ENCODE data around the gene ECHS1.
"Not testable (repeated sequence)": the region's sequence is repeated elsewhere in the genome, so short reads cannot be mapped to it uniquely, and the experiment has no call there.

ECHS1 gene

DNA sequence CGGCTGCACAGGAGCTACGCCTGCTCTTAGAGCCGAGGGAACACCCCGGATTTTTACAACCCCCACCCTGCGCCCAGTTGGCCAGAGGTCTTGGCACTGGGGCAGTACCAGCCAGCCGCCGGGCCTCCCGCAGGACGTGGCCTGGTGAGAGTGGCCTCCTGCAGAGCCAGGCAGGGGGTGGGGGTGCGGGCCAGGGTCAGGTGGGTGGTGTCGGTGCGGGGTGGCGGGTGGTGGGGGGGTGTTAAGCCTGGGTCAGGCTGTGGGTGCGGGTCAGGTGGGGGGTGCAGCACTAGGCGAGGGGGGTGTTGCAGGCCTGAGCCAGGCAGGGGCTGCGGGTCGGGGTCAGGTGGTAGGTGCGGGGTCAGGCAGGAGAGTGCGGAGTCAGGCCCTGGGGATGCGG, 647 bp downstream of the ECHS1 start:
- Histone ChIP-seq H4K20me1 (ENCODE audit: insufficient read depth, low read length) (no peaks in the 10 kb centered on the region), H3K9ac (ENCODE audit: low read length) (peak overlapping the region; percentile 37; the same call in 1 of the 2 replicates), H3K79me2 (ENCODE audit: insufficient read depth, low read length) (no peaks in the 10 kb centered on the region), H3K4me1 (ENCODE audit: insufficient read depth, low read length, severe bottlenecking) (peaks cover 16% of the 10 kb centered on the region), H3K9me3 (ENCODE audit: low read length) (no peaks in the 10 kb centered on the region), H3K27me3 (ENCODE audit: insufficient read depth, low read length) (no peaks in the 10 kb centered on the region), H3K27ac (ENCODE audit: low read depth, low read length, poor library complexity, severe bottlenecking) (no peak overlapping the region), H3K9me2 (ENCODE audit: low read depth, low read length) (no peaks in the 10 kb centered on the region), H3K36me3 (ENCODE audit: insufficient read depth, low read length) (peaks cover 12% of the 10 kb centered on the region), H3F3A (ENCODE audit: insufficient read depth, low read length) (no peaks in the 10 kb centered on the region), H3K4me3 (ENCODE audit: low read depth, low read length, poor library complexity, severe bottlenecking) (peak overlapping the region; percentile 82), H2AFZ (ENCODE audit: low read length) (no peak overlapping the region), H3K4me2 (ENCODE audit: low read length) (peak overlapping the region; percentile 58)
- TF ChIP-seq EZH2 (IDR thresholded peaks at IDR 0.05; ENCODE audit: borderline replicate concordance, low read length), result no peak
- TF ChIP-seq, protein P1, sequence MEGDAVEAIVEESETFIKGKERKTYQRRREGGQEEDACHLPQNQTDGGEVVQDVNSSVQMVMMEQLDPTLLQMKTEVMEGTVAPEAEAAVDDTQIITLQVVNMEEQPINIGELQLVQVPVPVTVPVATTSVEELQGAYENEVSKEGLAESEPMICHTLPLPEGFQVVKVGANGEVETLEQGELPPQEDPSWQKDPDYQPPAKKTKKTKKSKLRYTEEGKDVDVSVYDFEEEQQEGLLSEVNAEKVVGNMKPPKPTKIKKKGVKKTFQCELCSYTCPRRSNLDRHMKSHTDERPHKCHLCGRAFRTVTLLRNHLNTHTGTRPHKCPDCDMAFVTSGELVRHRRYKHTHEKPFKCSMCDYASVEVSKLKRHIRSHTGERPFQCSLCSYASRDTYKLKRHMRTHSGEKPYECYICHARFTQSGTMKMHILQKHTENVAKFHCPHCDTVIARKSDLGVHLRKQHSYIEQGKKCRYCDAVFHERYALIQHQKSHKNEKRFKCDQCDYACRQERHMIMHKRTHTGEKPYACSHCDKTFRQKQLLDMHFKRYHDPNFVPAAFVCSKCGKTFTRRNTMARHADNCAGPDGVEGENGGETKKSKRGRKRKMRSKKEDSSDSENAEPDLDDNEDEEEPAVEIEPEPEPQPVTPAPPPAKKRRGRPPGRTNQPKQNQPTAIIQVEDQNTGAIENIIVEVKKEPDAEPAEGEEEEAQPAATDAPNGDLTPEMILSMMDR (IDR thresholded peaks at IDR 0.05; ENCODE audit: low read length), result no peak

- peaks cover 16% of the 10 kb centered on the region for H3K4me1 ChIP-seq (ENCODE audit: insufficient read depth, low read length, severe bottlenecking)
- TF ChIP-seq, protein P1 (IDR thresholded peaks at IDR 0.05; ENCODE audit: low read length), result no peak
- TF ChIP-seq EZH2 (IDR thresholded peaks at IDR 0.05; ENCODE audit: borderline replicate concordance, low read length), result no peak
- no peak overlapping the region for H3K27ac ChIP-seq (ENCODE audit: low read depth, low read length, poor library complexity, severe bottlenecking)
- no peak overlapping the region for H3K9ac ChIP-seq (ENCODE audit: low read length)
- no peak overlapping the region for H3K4me2 ChIP-seq (ENCODE audit: low read length)
- H3K36me3 ChIP-seq (ENCODE audit: insufficient read depth, low read length), result peaks cover 27% of the 10 kb centered on the region
- H3K4me3 ChIP-seq (ENCODE audit: low read depth, low read length, poor library complexity, severe bottlenecking), result no peak overlapping the region
- no peak overlapping the region for H2AFZ ChIP-seq (ENCODE audit: low read length)
- no peaks in the 10 kb centered on the region for H4K20me1 ChIP-seq (ENCODE audit: insufficient read depth, low read length)
- no peaks in the 10 kb centered on the region for H3K9me2 ChIP-seq (ENCODE audit: low read depth, low read length)
- H3K9me3 ChIP-seq (ENCODE audit: low read length), result no peaks in the 10 kb centered on the region
- H3K79me2 ChIP-seq (ENCODE audit: insufficient read depth, low read length), result no peaks in the 10 kb centered on the region
- H3K27me3 ChIP-seq (ENCODE audit: insufficient read depth, low read length), result no peaks in the 10 kb centered on the region
- H3F3A ChIP-seq (ENCODE audit: insufficient read depth, low read length), result no peaks in the 10 kb centered on the region
These were observed 2.9 kb downstream of the ECHS1 start for GRCh38 chr10:133370030-133370786.

DNA sequence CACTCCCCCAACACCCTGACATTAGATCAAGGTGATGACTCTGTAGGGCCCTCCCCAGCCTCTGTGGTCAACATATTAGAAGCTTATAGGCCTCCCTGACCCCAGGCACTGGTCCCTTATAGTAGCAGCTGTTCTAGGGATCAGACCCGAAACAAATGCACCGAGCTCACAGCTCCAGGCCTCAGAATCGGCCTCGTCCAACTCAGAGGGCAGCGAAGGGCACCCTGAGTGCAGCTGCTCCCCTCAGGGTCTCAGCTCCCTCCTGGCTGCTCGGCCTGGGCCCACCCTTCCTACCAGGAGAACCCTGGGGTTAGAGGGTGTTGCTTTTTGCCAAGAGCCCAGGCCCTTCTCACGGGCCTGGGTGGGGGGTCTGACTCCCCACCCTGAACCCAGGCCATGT, 5.0 kb downstream of the ECHS1 start:
- Histone ChIP-seq H3K9me2 (ENCODE audit: low read depth, low read length) (no peaks in the 10 kb centered on the region), H3K36me3 (ENCODE audit: insufficient read depth, low read length) (peaks cover 32% of the 10 kb centered on the region), H3K79me2 (ENCODE audit: insufficient read depth, low read length) (no peaks in the 10 kb centered on the region), H3K9me3 (ENCODE audit: low read length) (no peaks in the 10 kb centered on the region), H3K4me2 (ENCODE audit: low read length) (no peak overlapping the region), H3K27me3 (ENCODE audit: insufficient read depth, low read length) (no peaks in the 10 kb centered on the region), H2AFZ (ENCODE audit: low read length) (no peak overlapping the region), H3K4me1 (ENCODE audit: insufficient read depth, low read length, severe bottlenecking) (peaks cover 10% of the 10 kb centered on the region), H3K4me3 (ENCODE audit: low read depth, low read length, poor library complexity, severe bottlenecking) (no peak overlapping the region), H3F3A (ENCODE audit: insufficient read depth, low read length) (no peaks in the 10 kb centered on the region), H3K9ac (ENCODE audit: low read length) (no peak overlapping the region), H3K27ac (ENCODE audit: low read depth, low read length, poor library complexity, severe bottlenecking) (no peak overlapping the region), H4K20me1 (ENCODE audit: insufficient read depth, low read length) (no peaks in the 10 kb centered on the region)
- TF ChIP-seq, protein P1 (IDR thresholded peaks at IDR 0.05; ENCODE audit: low read length), result no peak
- no peak for TF ChIP-seq EZH2 (IDR thresholded peaks at IDR 0.05; ENCODE audit: borderline replicate concordance, low read length)

DNA sequence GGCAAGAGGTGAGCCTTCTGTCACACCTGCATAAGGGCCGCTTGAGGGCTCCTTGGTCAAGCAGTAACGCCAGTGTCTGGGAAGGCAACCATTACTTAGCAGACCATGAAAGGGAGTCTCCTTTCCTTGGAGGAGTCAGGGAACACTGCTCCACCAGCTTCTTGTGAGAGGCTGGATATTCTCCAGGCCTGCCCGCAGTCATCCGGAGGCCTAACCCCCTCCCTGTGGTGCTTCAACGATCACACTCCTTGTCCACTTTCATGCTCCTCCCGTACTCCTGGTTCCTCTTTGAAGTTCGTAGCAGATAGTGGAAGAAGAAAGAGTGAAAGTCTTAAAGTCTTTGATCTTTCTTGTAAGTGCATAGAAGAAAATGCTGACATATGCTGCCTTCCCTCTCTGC, 5.7 kb downstream of the ECHS1 start:
- not testable (repeated sequence) for H3K4me1 ChIP-seq (ENCODE audit: insufficient read depth, low read length, severe bottlenecking); H3K9ac ChIP-seq (ENCODE audit: low read length); H3K4me3 ChIP-seq (ENCODE audit: low read depth, low read length, poor library complexity, severe bottlenecking); H3K9me3 ChIP-seq (ENCODE audit: low read length); H3K27me3 ChIP-seq (ENCODE audit: insufficient read depth, low read length); H2AFZ ChIP-seq (ENCODE audit: low read length); H3K4me2 ChIP-seq (ENCODE audit: low read length); H3K9me2 ChIP-seq (ENCODE audit: low read depth, low read length); H3K79me2 ChIP-seq (ENCODE audit: insufficient read depth, low read length); H3K27ac ChIP-seq (ENCODE audit: low read depth, low read length, poor library complexity, severe bottlenecking); H3F3A ChIP-seq (ENCODE audit: insufficient read depth, low read length); H4K20me1 ChIP-seq (ENCODE audit: insufficient read depth, low read length)
- peaks cover 37% of the 10 kb centered on the region for H3K36me3 ChIP-seq (ENCODE audit: insufficient read depth, low read length)
